Omental fat pad (tissue), 4 donors: ENCODE measurements around the gene C5orf24. TPM values are rescaled to one million over a fixed set of nuclear protein-coding genes. Genes with fewer than 3 reads are reported as not detected.

Experiments used
- ATAC-seq: fragments of 150-250 bp; one replicate; pipeline ENCODE4 v1.9.1; 2016; ENCODE audit warnings: mild to moderate bottlenecking, moderate library complexity; ENCODE audit not compliant: low FRiP score
- DNase-seq: peaks from one replicate; pipeline ENCODE4 v3.0.0-alpha.2; 2019; ENCODE audit warnings: low spot score
- CTCF ChIP-seq, 3 donors: fragments of 450-650 bp; IDR thresholded peaks; one replicate each; pipeline ENCODE4 v1.5.1; 2016 to 2017; ENCODE audit warnings: antibody characterized with exemption in 3 of 3, mild to moderate bottlenecking in 3 of 3, moderate library complexity in 2 of 3
- total RNA-seq, 4 donors: library from RNA; depleted of rRNA; stranded (reverse); fragments of >200 nt; gene quantifications; one replicate each; pipeline ENCODE4 v1.1.0, GENCODE V29; 2016

C5orf24 gene
- total RNA-seq, 4 donors from 2014 or later: 36.1 to 56.0 (median 45.9) TPM

DNA sequence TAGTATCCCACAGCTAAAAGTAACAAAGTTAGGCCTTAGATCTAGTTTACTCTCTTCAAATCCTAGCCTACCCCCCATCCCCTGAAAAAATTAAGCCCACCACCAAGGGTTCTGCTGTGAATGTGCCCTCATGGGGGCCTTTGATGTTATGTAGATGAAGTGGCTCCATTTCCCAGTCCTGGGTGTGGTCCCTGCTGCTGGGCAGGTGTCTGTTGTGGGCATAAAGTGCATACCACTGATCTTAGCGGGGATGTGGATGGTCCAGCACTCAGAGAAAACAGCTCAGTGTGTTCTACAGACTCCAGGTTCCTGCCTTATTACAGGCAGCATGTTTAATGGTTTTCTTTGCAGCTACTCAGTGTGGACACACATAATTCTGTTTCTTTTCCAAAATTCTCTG, 61.0 kb downstream of the C5orf24 start:
- DNase-seq (no peak), ATAC-seq (no peak)
- TF ChIP-seq CTCF (IDR thresholded peaks at IDR 0.05): no peak

Other genes with a start within 250 kb of the C5orf24 start
- 10 to 100 TPM; 29.9 to 55.0 (median 48.4) TPM for gene SAR1B, start 213.1 kb upstream of the C5orf24 start, total RNA-seq
- 10 to 100 TPM; 20.6 to 33.4 (median 27.9) TPM for gene SEC24A, start 197.2 kb upstream of the C5orf24 start, total RNA-seq
- gene CAMLG, start 107.4 kb upstream of the C5orf24 start, total RNA-seq: 10 to 100 TPM; 27.0 to 40.4 (median 31.0) TPM
- gene DDX46, start 87.2 kb upstream of the C5orf24 start, total RNA-seq: 10 to 100 TPM; 29.4 to 48.5 (median 39.3) TPM
- gene TXNDC15, start 28.4 kb downstream of the C5orf24 start, total RNA-seq: 10 to 100 TPM; 53.4 to 78.5 (median 70.0) TPM
- 10 to 100 TPM in 1 of 4 donors, 1 to 10 TPM in 3; 5.4 to 10.3 (median 7.3) TPM for gene PCBD2, start 59.2 kb downstream of the C5orf24 start, total RNA-seq
- gene CATSPER3, start 121.9 kb downstream of the C5orf24 start, total RNA-seq: under 1 TPM in 2 of 4 donors, not detected in 2; 0.46 to 0.48 TPM
- 1 to 10 TPM in 2 of 4 donors, under 1 TPM in 1, not detected in 1; 0.74 to 3.7 (median 1.2) TPM for gene PITX1, start 188.3 kb downstream of the C5orf24 start, total RNA-seq